Measurements from ENCODE around the gene ASPDH. TPM values are rescaled to one million over a fixed set of nuclear protein-coding genes. Genes with fewer than 3 reads are reported as not detected.

Gene ASPDH
- total and polyA plus RNA-seq, 2 of the 13 experiments (the other 11 are each of a cell fraction or from before 2014, with no cell fraction given), result 2.2 to 3.3 TPM

GRCh38 chr19:50468818-50469217 lies 44.9 kb downstream of the ASPDH start (continued):
- no peak for TF ChIP-seq BCL3 (CRISPR knock-in tag; IDR thresholded peaks at IDR 0.05)
- no peak for TF ChIP-seq ZNF720 (CRISPR knock-in tag; IDR thresholded peaks at IDR 0.05)
- no peak for TF ChIP-seq NKX3-1 (CRISPR knock-in tag; IDR thresholded peaks at IDR 0.05)
- TF ChIP-seq NFE2 (CRISPR knock-in tag; IDR thresholded peaks at IDR 0.05), result no peak
- TF ChIP-seq ZBTB42 (CRISPR knock-in tag; IDR thresholded peaks at IDR 0.05), result no peak

DNA sequence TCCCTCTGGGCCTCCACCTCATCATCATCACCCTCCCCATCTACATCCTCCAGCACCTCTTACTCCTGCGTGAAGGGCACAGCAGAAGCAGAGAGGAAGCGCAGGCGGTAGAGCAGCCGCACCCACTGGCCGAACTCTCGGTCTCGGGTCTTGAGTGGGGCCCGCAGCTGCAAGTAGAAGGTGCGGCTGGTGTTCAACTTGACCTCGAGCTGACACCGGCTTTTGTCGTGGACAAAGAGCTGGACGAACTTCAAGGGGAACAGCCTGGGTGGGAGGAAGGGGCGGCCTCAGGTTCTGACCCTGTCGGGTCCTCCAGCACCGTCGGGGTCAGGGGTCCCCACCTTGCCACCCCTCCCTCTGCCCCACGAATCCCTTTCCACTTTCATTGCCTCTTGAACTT lies 46.1 kb downstream of the ASPDH start:
- POLR2A ChIA-PET, result no interaction called here
- DNase-seq (ENCODE audit: low spot score), result no peak
- in situ Hi-C loops (cut with HindIII; ENCODE audit: extremely low pct_ligation_motif_present, low pct_unique_long_range_greater_than_20kb) (loop anchor here (10.0 kb wide), 1 partner anchor 93 kb away; the partner anchor contains the start of gene NR1H2), intact Hi-C loops (cut with micrococcal nuclease; ENCODE audit: unreplicated experiment) (no loop called here)
- Histone ChIP-seq H2AFZ (ENCODE audit: low read length) (no peak overlapping the region), H3K4me2 (ENCODE audit: low read depth, low read length) (no peak overlapping the region), H3K36me3 (replicated peaks in 1 of 2; ENCODE audit: control insufficient read depth in 1 of 2, insufficient read depth in 2 of 2, low read length in 2 of 2) (no peaks in the 10 kb centered on the region), H3K4me3 (replicated peaks in 1 of 3; ENCODE audit: insufficient read depth in 1 of 3, low read depth in 2 of 3, low read length in 3 of 3) (no peak overlapping the region), H3K27me3 (ENCODE audit: control insufficient read depth in 1 of 2, insufficient read depth in 2 of 2, low read length in 2 of 2) (no peaks in the 10 kb centered on the region), H3K9ac (ENCODE audit: insufficient read depth, low read depth, low read length) (no peak overlapping the region), H4K20me1 (ENCODE audit: insufficient read depth, low read length) (no peaks in the 10 kb centered on the region), H3K27ac (ENCODE audit: extremely low read length, insufficient read depth, low read length) (no peak overlapping the region), H3K79me2 (ENCODE audit: insufficient read depth, low read length) (no peaks in the 10 kb centered on the region), H3K9me3 (ENCODE audit: low read length) (no peaks in the 10 kb centered on the region), H3K4me1 (ENCODE audit: insufficient read depth, low read length) (peaks cover 35% of the 10 kb centered on the region)
- no peak for ATAC-seq
- 55% methylated on average over 18 of the region's 18 CpGs for WGBS (ENCODE audit: low lambda C conversion rate)
- CTCF ChIA-PET (ENCODE audit: low intra/inter-chr PET ratio, low total read pairs), result no interaction called here
- TF ChIP-seq, protein P1, sequence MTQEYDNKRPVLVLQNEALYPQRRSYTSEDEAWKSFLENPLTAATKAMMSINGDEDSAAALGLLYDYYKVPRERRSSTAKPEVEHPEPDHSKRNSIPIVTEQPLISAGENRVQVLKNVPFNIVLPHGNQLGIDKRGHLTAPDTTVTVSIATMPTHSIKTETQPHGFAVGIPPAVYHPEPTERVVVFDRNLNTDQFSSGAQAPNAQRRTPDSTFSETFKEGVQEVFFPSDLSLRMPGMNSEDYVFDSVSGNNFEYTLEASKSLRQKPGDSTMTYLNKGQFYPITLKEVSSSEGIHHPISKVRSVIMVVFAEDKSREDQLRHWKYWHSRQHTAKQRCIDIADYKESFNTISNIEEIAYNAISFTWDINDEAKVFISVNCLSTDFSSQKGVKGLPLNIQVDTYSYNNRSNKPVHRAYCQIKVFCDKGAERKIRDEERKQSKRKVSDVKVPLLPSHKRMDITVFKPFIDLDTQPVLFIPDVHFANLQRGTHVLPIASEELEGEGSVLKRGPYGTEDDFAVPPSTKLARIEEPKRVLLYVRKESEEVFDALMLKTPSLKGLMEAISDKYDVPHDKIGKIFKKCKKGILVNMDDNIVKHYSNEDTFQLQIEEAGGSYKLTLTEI (CRISPR knock-in tag; conservative IDR thresholded peaks at IDR 0.05), result no peak
- TF ChIP-seq, protein P2, sequence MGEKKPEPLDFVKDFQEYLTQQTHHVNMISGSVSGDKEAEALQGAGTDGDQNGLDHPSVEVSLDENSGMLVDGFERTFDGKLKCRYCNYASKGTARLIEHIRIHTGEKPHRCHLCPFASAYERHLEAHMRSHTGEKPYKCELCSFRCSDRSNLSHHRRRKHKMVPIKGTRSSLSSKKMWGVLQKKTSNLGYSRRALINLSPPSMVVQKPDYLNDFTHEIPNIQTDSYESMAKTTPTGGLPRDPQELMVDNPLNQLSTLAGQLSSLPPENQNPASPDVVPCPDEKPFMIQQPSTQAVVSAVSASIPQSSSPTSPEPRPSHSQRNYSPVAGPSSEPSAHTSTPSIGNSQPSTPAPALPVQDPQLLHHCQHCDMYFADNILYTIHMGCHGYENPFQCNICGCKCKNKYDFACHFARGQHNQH (CRISPR knock-in tag; IDR thresholded peaks at IDR 0.05), result no peak
- TF ChIP-seq PITX1 (CRISPR knock-in tag; IDR thresholded peaks at IDR 0.05) (no peak), FOSL1 (CRISPR knock-in tag; IDR thresholded peaks at IDR 0.05; ENCODE audit: borderline replicate concordance) (no peak), PCBP2 (optimal IDR thresholded peaks at IDR 0.05; ENCODE audit: low read depth, low read length, poor library complexity, severe bottlenecking) (no peak)
- TF ChIP-seq, protein P3, sequence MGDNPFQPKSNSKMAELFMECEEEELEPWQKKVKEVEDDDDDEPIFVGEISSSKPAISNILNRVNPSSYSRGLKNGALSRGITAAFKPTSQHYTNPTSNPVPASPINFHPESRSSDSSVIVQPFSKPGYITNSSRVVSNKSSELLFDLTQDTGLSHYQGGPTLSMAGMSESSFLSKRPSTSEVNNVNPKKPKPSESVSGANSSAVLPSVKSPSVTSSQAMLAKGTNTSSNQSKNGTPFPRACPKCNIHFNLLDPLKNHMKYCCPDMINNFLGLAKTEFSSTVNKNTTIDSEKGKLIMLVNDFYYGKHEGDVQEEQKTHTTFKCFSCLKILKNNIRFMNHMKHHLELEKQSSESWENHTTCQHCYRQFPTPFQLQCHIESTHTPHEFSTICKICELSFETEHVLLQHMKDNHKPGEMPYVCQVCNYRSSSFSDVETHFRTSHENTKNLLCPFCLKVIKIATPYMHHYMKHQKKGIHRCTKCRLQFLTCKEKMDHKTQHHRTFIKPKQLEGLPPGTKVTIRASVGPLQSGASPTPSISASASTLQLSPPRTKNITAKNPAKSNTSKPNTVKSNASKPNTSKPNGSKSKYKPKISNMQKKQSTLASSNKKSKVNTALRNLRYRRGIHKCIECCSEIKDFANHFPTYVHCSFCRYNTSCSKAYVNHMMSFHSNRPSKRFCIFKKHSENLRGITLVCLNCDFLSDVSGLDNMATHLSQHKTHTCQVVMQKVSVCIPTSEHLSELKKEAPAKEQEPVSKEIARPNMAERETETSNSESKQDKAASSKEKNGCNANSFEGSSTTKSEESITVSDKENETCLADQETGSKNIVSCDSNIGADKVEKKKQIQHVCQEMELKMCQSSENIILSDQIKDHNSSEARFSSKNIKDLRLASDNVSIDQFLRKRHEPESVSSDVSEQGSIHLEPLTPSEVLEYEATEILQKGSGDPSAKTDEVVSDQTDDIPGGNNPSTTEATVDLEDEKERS (CRISPR knock-in tag; IDR thresholded peaks at IDR 0.05), result no peak
- TF ChIP-seq, protein P4, sequence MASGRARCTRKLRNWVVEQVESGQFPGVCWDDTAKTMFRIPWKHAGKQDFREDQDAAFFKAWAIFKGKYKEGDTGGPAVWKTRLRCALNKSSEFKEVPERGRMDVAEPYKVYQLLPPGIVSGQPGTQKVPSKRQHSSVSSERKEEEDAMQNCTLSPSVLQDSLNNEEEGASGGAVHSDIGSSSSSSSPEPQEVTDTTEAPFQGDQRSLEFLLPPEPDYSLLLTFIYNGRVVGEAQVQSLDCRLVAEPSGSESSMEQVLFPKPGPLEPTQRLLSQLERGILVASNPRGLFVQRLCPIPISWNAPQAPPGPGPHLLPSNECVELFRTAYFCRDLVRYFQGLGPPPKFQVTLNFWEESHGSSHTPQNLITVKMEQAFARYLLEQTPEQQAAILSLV (CRISPR knock-in tag; IDR thresholded peaks at IDR 0.05; ENCODE audit: borderline replicate concordance), result no peak
- no peak for FAIRE-seq
- BruUV-seq (replicated peaks), result no TSS peak
